Measurements from ENCODE around the gene GUCY2D.

The GUCY2D gene

DNA sequence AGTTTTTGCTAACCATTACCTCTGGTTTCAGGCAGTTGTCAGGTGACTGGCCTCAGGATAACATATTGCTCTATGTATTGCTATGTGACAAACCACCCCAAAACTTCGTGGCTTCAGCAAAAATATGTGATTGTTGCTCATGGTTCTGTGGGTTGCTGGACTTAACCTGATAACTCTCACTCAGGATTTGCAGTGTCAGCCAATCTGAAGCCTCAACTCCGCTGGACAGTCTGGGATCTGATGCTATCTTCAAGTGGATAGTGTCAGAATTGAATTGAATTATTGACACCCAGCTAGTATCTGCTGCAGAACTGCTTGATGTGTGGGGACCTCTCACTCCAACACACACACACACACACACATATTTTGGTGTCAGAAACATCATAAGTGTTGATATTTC is 34.7 kb upstream of the GUCY2D start:
- POLR2A ChIA-PET, result no interaction called here
- TF ChIP-seq SP1 (IDR thresholded peaks at IDR 0.05) (no peak), ARNT (IDR thresholded peaks at IDR 0.05) (no peak), NFRKB (IDR thresholded peaks at IDR 0.05) (no peak)
- CTCF ChIA-PET, result no interaction called here
- no peak for DNase-seq (ENCODE audit: extremely low spot score)

DNA sequence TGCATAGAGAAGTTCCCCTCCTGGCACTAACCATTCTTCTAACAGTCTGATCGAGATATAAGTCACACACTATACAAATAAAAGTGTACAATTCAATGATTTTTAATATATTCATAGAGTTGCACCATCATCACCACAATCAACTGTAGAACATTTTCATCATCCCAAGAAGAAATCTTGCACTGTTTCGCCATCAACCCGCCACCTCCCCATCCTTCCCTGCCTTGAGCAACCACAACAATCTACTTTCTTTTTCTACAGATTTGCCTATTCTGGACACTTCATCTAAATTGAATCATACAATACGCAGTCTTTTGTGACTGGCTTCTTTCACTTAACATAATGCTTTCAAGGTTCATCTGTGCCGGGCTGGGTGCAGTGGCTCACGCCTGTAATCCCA is 33.0 kb upstream of the GUCY2D start:
- POLR2A ChIA-PET, result no interaction called here
- no peak for DNase-seq (ENCODE audit: extremely low spot score)
- TF ChIP-seq, protein P1, sequence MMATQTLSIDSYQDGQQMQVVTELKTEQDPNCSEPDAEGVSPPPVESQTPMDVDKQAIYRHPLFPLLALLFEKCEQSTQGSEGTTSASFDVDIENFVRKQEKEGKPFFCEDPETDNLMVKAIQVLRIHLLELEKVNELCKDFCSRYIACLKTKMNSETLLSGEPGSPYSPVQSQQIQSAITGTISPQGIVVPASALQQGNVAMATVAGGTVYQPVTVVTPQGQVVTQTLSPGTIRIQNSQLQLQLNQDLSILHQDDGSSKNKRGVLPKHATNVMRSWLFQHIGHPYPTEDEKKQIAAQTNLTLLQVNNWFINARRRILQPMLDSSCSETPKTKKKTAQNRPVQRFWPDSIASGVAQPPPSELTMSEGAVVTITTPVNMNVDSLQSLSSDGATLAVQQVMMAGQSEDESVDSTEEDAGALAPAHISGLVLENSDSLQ (IDR thresholded peaks at IDR 0.05), result no peak
- TF ChIP-seq CTBP1 (IDR thresholded peaks at IDR 0.05; ENCODE audit: borderline replicate concordance) (no peak), FOXK2 (IDR thresholded peaks at IDR 0.05) (no peak), ELF4 (IDR thresholded peaks at IDR 0.05) (no peak), LEF1 (IDR thresholded peaks at IDR 0.05; ENCODE audit: borderline replicate concordance) (no peak), BHLHE40 (IDR thresholded peaks at IDR 0.05; ENCODE audit: borderline replicate concordance) (no peak)
- CTCF ChIA-PET, result interaction anchor here (0.6 kb wide), 1 partner anchor 77 kb away, joined by 3 read pairs; no protein-coding TSS in a partner anchor

DNA sequence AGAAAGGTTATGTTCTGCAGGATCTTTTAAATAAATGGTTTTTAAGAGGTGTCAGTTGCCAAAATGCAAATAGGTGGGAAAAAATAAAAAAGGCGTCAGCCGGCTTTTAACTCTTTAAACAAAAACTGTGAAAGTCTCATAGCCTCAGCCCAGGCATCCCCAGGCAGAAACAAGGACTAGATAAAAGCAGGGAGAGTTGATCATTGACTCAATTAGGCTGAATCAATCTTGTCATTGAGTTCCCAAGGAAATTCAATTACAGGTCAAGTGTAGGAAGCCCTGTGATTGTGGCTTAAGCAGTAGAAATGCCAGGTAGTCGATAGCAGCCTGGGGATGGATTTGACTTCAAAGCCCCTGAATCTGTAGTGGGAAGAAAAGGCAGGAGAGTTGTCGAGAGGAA is 30.8 kb upstream of the GUCY2D start:
- ChIA-PET POLR2A (no interaction called here), CTCF (interaction anchor here (0.6 to 1.2 kb wide), 2 partner anchors 9 to 54 kb away, joined by 3 to 4 read pairs; no protein-coding TSS in a partner anchor)
- no peak for TF ChIP-seq SP1 (IDR thresholded peaks at IDR 0.05)
- TF ChIP-seq NFRKB (IDR thresholded peaks at IDR 0.05), result no peak
- no peak for TF ChIP-seq FOXM1 (IDR thresholded peaks at IDR 0.05; ENCODE audit: borderline replicate concordance)
- no peak for TF ChIP-seq CTBP1 (IDR thresholded peaks at IDR 0.05; ENCODE audit: borderline replicate concordance)
- TF ChIP-seq ZNF384 (IDR thresholded peaks at IDR 0.05), result no peak
- TF ChIP-seq L3MBTL2 (conservative IDR thresholded peaks at IDR 0.05), result no peak
- TF ChIP-seq, protein P1 (IDR thresholded peaks at IDR 0.05), result no peak
- no peak for TF ChIP-seq TARDBP (IDR thresholded peaks at IDR 0.05)
- TF ChIP-seq ARNT (IDR thresholded peaks at IDR 0.05), result no peak
- TF ChIP-seq FOXK2 (IDR thresholded peaks at IDR 0.05), result no peak
- TF ChIP-seq LEF1 (IDR thresholded peaks at IDR 0.05; ENCODE audit: borderline replicate concordance), result no peak
- no peak for TF ChIP-seq ELF4 (IDR thresholded peaks at IDR 0.05)
- no peak for TF ChIP-seq FOXA1 (IDR thresholded peaks at IDR 0.05)
- TF ChIP-seq SUZ12 (IDR thresholded peaks at IDR 0.05), result no peak
- TF ChIP-seq BHLHE40 (IDR thresholded peaks at IDR 0.05; ENCODE audit: borderline replicate concordance), result no peak
- DNase-seq (ENCODE audit: extremely low spot score), result no peak

DNA sequence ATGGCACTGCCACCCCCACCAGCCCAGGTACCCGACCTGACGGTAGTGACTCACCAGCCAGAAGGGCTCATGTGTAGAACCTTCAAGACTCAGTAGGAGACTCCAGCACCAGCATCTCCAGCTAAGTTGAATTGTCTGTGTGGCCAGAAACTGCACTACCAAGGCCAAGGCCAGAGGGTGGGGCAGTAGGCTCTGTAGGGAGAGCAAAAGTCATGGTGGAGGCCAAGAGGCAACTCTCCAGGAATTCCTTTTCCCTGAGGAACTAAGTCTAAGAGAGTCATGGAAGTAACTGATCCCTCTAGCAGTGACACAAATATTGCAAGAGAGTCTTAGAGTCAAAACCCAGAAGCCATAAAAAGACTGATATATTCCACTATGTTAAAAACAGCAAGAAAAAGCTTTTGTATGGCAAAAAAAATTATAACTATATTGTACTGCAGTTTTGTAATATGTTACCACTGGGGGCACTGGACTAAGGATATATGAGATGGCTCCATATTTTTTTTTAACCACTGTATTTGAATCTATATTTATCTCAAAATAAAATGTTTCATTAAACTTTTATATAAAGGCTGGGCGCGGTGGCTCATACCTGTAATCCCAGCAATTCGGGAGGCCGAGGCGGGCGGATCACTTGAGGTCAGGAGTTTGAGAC is 30.2 kb upstream of the GUCY2D start:
- ChIA-PET CTCF (interaction anchor here (0.9 to 1.2 kb wide), 5 partner anchors 11 to 103 kb away, joined by 3 to 8 read pairs (median 3); no protein-coding TSS in a partner anchor), POLR2A (no interaction called here)
- DNase-seq (ENCODE audit: extremely low spot score), result no peak
- TF ChIP-seq CTBP1 (IDR thresholded peaks at IDR 0.05; ENCODE audit: borderline replicate concordance) (no peak), FOXM1 (IDR thresholded peaks at IDR 0.05; ENCODE audit: borderline replicate concordance) (no peak), SUZ12 (IDR thresholded peaks at IDR 0.05) (no peak), FOXA1 (IDR thresholded peaks at IDR 0.05) (no peak), TARDBP (IDR thresholded peaks at IDR 0.05) (no peak), SP1 (IDR thresholded peaks at IDR 0.05) (no peak), ELF4 (IDR thresholded peaks at IDR 0.05) (no peak), BHLHE40 (IDR thresholded peaks at IDR 0.05; ENCODE audit: borderline replicate concordance) (no peak), FOXK2 (IDR thresholded peaks at IDR 0.05) (no peak), ARNT (IDR thresholded peaks at IDR 0.05) (no peak), LEF1 (IDR thresholded peaks at IDR 0.05; ENCODE audit: borderline replicate concordance) (no peak)

DNA sequence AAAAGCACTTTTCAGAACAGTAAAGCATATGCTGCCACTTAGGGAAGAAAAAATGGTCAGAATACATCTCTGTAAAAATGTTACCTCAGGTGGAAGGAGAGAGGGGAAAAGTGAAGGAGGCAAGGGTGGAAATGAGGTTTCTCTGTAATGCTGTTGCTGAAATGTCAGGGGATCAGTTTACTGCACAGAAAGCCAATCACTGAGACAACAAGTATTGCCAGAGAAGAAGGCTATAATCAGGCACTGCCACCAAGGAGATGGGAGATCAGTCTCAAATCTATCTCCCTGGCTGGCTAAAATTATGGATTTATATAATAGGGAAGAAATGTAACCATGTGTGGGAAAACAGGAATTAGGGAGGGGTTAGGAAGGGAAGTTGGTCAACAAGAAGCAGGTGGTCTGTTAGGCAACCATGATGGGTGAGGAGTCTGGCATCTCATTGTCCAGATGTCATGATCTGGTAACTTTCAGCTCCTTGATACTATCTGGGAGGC is 27.7 kb upstream of the GUCY2D start:
- no peak for DNase-seq (ENCODE audit: extremely low spot score)
- TF ChIP-seq LEF1 (IDR thresholded peaks at IDR 0.05; ENCODE audit: borderline replicate concordance) (no peak), ARNT (IDR thresholded peaks at IDR 0.05) (no peak), FOXK2 (IDR thresholded peaks at IDR 0.05) (no peak), CTBP1 (IDR thresholded peaks at IDR 0.05; ENCODE audit: borderline replicate concordance) (no peak), HDGF (IDR thresholded peaks at IDR 0.05; ENCODE audit: borderline replicate concordance) (no peak), NFRKB (IDR thresholded peaks at IDR 0.05) (no peak), L3MBTL2 (conservative IDR thresholded peaks at IDR 0.05) (no peak), ELF4 (IDR thresholded peaks at IDR 0.05) (no peak), ZNF384 (IDR thresholded peaks at IDR 0.05) (no peak), SUZ12 (IDR thresholded peaks at IDR 0.05) (no peak), BHLHE40 (IDR thresholded peaks at IDR 0.05; ENCODE audit: borderline replicate concordance) (no peak), SP1 (IDR thresholded peaks at IDR 0.05) (no peak), FOXM1 (IDR thresholded peaks at IDR 0.05; ENCODE audit: borderline replicate concordance) (no peak), TARDBP (IDR thresholded peaks at IDR 0.05) (no peak), FOXA1 (IDR thresholded peaks at IDR 0.05) (no peak)
- TF ChIP-seq, protein P1 (IDR thresholded peaks at IDR 0.05), result no peak
- CTCF ChIA-PET, result no interaction called here
- POLR2A ChIA-PET, result interaction anchor here (1.6 kb wide), 1 partner anchor 43 kb away, joined by 3 read pairs; the partner anchor contains the start of genes CNTROB and TRAPPC1

DNA sequence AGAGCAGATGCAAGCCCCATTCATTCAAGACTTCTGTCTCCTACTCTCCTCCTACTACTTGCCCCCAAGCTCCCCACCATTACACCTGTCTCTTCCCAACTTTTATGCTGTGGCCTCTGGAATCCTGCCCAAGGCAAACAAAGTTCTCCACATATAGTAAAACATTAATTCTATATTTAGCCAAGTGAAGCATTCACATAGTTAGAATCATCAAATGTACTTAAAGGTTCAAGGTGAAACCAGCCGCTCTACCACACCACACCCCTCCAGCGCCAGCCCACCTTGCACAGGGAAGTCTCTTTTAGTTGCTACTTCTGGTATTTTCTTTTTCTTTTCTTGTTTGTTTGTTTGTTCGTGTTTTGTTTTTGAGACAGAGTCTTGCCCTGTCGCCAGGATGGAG is 25.4 kb upstream of the GUCY2D start:
- POLR2A ChIA-PET, result interaction anchor here (0.6 kb wide), 1 partner anchor 16 kb away, joined by 3 read pairs; no protein-coding TSS in a partner anchor
- DNase-seq (ENCODE audit: extremely low spot score), result no peak
- CTCF ChIA-PET, result no interaction called here
- TF ChIP-seq TARDBP (IDR thresholded peaks at IDR 0.05) (no peak), ELF4 (IDR thresholded peaks at IDR 0.05) (no peak), NFRKB (IDR thresholded peaks at IDR 0.05) (no peak), L3MBTL2 (conservative IDR thresholded peaks at IDR 0.05) (no peak), FOXK2 (IDR thresholded peaks at IDR 0.05) (no peak), CTBP1 (IDR thresholded peaks at IDR 0.05; ENCODE audit: borderline replicate concordance) (no peak), HDGF (IDR thresholded peaks at IDR 0.05; ENCODE audit: borderline replicate concordance) (no peak), SP1 (IDR thresholded peaks at IDR 0.05) (no peak), ZNF384 (IDR thresholded peaks at IDR 0.05) (no peak), FOXM1 (IDR thresholded peaks at IDR 0.05; ENCODE audit: borderline replicate concordance) (no peak), SUZ12 (IDR thresholded peaks at IDR 0.05) (no peak), ARNT (IDR thresholded peaks at IDR 0.05) (no peak), BHLHE40 (IDR thresholded peaks at IDR 0.05; ENCODE audit: borderline replicate concordance) (no peak)
